ENCODE results near the gene ABCB10.

- TF ChIP-seq FOXA1 (IDR thresholded peaks at IDR 0.05) (no peak), SP1 (IDR thresholded peaks at IDR 0.05) (no peak)
These were observed 49.6 kb downstream of the ABCB10 start for GRCh38 chr1:229508823-229509337.
